Stimulated activated CD4-positive, alpha-beta T cell treated with anti-CD3 and anti-CD28 coated beads, Interleukin-1b, Interleukin-23, amount 100 ng/mL, for 48 hours (primary cell): ENCODE data around the gene PRTFDC1.
"Not testable (repeated sequence)": the region's sequence is repeated elsewhere in the genome, so short reads cannot be mapped to it uniquely, and the experiment has no call there.

Source experiments
- DNase-seq: peaks from one replicate; pipeline ENCODE4 v3.0.0-alpha.2; 2020

Gene PRTFDC1

DNA sequence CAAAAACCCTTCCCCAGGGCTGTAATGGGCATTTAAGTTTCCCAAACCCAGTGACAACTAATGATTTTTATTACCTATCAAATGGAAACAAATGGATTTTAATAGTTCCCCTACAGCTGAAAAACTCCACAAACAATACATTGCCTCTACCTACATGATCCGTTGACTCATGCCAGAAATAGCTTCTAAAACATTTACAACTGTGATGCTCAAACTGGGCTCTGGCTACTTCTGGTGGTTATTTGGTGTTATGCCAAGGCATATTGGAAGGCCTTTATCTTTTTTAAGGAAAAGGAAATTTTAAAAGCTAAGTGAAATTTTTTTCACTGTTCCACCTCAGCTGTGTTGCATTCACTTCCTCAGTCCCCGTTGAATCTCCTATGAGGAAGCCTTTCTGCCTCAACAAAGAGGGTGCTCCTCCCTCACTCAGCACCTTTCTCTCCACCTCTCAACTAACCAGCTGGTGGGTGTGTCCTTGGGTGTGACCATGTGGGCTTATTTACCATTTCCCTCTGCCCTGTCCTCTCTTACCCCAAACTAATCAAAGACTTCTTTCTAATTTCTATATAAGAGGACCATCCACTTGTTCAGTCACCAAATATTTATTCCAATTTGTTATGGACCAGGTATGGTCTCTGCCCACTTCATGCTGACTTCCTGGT lies 82.9 kb downstream of the PRTFDC1 start:
- no peak for DNase-seq

DNA sequence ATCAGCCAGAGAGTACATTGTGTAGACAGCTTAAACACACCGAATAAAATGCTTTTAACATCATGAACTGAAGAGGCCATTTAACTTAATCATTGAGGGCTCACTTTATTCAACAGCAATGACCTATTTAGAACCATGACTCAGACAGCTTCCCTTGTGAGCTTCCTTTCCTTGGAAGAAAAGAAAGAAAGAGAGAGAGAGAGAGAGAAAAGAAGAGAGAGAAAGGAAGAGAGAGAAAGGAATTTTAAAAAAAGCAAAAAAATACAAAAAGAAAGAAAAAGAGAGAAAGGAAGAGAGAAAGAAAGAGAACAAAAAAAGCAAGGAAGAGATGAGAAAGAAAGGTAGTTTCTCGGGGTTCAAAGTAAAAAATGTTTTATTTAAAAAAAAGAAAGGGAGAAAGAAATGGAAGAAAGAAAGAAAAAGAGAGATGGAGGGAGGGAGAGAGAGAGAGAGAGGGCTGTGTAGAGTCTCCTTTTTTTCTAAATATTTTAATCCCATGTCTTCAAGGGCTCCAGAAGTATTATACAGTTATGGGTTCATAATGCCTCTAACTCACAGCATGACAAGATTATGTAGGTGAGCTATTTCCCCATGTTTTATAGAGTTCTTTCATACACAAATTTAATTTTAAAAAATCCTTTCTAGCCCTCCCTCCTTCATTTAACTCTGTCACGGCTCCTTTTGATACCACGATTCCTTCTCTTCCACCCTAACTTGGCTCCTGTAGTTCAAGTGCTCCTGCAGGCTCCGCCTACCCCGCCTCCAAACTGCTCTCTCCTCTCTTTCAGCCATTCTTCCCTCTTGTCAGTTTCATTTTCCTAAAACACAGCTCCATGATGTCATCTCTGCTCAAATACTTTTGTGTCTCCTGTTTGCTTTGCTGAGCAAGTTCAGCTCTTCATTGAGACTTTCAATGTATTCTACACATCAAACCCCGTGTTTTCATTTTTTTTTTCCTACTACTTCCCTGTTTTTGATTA lies 85.5 kb downstream of the PRTFDC1 start:
- DNase-seq, result no peak

DNA sequence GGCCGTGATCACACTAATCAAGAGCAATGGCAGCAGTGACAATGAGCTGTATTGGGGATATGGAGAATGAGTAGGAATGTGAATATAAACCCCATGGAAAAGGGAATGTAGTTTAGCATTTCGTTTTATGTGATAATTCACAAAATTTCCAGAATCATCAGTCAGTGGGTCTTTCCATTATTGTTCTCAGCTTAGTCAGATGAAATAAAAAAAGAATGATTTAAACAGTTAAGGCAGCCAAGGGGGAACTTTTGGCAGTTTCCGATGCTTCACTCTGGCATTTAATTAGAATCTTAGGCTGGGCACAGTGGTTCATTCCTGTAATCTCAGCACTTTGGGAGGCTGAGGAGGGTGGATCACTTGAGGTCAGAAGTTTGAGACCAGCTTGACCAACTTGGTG lies 86.6 kb downstream of the PRTFDC1 start:
- DNase-seq, result no peak

DNA sequence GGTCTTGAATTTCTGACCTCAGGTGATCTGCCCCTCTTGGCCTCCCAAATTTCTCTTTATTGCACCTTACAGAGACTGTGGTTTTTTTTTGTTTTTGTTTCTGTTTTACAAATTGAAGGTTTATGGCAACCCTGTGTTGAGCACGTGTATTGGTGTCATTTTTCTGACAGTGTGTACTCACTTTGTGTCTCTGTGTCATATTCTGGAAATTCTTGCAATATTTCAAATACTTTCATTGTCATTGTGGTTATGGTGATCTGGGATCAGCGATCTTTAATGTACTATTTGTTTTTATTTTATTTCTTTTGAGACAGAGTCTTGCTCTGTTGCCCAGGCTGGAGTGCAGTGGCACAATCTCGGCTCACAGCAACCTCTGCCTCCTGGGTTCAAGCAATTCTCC lies 89.8 kb downstream of the PRTFDC1 start:
- DNase-seq, result no peak

DNA sequence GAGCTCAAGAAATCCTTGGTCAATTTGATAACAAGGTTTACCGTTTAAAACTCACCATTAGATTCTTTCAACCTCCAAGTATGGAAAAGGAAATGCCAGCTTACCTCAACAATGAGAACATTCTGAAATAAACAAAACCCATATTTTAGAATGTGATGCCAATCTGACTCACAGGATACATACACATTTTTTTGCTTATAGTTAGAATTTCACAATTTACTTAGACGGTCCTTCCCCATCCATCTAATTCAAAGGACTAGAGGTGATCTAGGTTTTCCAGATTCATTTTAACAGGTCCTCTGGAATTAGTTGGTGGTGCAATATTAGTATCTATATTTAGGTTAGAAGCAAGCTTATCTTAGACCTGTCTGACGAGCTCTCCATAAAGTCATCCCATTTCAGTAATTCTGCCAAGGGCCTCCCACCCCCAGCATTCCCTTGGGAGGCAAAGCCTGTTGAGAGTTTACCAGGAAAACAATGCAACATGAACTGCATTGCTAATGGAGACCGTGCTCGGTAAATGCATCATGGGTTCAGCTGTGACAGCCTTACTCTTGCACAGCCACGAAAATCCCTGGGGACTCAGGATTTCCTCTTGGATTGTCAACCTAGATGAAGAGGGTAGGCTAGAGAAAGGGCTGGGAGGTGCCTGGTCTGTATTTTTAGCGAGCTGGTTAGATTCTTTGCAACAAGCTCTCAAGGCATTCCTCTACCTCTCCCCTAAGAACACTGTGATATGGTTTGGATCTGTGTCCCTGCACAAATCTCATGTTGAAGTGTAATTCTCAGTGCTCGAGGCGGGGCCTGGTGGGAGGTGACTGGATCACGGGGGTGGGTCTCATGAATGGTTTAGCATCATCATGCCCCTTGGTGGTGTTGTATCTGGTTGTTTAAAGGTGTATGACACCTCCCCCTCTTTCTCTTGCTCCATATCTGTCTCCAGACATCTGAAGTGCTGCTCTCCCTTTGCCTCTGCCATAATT lies 93.8 kb downstream of the PRTFDC1 start:
- no peak for DNase-seq

DNA sequence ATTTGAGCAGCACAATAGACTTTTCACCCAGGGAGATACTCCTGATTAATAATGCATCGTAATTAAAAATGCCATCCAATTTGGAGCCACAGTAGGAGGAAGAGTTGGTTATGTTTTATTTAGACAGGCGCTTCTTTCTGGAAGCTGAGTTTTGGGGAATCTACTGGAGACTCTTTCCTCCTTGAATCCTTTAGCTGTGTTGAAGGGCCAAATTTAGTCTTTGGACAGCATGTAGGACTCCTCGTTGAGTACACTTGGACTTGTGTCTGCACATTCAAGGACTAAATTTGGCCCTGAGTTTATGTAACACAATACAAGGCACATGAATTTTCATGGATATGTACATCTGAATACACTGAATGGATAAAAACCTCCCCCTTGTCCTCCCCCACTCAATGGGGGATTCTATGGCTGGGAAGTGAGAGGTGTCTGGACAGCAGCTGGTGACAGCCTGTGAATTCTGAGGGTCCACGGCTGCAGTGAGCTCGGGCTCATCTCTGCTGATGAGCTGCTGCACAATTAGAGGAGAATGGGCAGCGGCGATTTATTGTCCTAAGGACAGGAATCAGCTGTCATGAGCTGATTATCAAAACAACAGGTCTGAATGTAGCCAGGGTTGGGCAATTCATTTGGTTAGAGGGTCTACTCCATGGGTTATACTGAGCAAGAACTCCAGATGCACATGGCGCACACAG lies 95.2 kb downstream of the PRTFDC1 start:
- DNase-seq, result no peak

DNA sequence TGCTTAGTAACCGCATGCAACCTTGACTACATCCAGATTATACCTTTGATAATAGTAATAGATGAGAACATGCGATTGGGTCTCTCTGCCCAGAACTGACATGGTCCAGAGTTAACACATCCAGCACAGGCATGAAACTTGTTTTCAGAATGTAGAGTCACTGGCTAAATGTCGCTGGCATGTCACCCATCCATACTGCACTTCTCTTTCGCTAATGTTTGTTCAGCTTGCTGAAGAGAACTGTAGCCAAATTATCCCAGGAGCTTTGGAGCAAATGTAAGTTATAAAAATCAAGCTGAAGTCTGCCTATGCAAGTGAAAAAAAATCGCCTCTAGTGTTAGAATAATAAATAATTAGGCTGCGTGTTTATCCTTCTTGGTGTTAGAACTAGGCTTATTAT lies 98.2 kb downstream of the PRTFDC1 start:
- no peak for DNase-seq

DNA sequence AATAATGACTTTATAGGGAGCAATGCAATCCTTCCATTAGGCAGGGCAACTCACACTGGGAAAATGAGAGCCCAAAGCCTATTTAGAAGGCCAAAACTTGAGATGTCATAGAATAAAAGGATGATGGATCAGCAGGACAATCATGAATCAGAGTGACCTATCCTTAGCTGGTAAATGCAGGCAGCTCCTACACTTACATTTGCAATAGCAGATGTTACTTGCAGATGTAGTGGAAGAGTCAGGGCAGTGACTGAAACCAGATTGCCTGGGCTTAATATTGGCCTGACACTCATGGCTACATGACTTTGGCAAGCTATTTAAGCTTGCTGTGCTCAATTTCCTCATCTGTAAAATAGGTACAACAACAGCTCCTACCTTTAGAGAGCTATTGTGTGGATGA lies 98.7 kb downstream of the PRTFDC1 start:
- DNase-seq, result no peak

DNA sequence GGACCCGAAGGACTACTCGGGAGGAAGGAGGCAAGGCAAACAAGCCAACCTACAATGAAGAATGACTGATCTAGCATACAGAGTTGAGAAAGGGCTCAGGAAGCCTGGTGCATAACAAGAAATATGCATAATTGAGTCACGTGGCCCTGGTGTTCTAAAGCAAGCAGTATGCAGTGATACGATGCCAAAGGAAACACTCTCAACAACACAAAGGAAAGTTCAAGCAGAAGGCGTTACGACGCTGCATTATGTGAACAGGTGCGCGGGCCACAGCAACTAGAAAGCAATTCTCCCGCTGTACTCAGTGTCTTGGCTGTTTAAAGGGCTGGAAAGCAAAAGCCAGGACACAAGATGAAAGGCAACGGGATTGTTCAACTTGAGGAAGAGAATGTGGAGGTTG lies 100.8 kb downstream of the PRTFDC1 start:
- no peak for DNase-seq

DNA sequence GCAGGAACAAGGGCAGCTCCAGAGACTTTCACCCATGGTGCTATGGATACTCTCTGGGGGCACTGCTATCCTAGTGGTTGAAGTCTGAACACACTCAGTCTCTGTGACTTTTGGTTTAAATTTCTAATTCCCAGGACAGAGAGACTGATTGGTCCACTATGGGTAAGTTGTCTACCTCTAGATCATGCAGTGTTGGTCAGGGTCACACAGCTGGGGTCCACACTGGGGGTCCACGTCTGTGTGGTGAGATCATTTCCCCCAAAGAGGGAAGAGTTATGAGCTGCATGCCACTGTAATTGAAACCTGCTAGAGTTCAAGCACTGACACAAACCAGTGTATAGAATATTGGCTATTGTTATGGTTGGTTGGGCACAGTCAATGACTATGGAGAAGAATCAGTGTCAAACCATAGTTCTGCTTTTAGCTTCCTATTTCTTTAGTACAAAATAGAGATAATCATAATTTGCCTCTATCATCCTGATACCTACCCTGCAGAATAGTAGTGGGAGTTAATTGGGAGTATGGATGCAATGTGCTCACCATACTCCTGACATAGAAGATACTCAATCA lies 101.6 kb downstream of the PRTFDC1 start:
- DNase-seq, result no peak

DNA sequence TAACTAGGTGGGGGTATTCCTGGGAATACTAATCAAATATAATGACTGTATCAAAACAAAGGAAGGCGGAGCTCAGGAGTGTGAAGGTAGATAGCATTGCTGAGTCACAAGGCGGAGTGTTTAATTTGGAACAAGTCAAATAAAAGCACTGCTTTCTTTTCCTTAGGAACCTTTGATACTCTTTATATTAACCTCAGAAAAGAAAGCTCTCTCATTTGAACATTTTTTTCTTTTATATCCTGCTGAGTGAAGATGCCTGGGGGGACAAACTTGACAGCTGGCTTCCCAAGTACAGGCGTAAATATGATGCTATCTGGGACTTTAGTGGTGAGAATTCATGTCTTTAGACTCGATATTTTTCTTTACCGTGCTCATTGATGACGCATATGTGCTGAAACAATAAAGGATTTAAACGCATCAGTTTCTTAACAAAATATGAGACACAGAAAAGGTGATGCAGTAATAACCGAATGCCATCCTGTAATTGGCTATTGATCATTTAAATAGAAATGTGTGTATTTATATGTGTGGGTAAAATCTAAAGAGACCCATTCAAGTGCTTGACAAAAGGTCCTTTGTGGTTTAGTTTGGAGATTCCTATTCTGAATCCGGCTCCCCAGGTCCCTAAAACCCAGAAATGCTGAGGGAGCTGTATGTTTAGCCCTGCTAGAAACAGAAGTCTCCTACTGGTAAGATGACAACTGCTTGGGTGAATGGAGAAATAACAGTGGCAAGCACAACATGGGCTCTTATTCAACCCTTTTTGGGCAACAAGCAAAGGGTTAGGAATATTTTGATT lies 102.7 kb downstream of the PRTFDC1 start:
- DNase-seq, result no peak

DNA sequence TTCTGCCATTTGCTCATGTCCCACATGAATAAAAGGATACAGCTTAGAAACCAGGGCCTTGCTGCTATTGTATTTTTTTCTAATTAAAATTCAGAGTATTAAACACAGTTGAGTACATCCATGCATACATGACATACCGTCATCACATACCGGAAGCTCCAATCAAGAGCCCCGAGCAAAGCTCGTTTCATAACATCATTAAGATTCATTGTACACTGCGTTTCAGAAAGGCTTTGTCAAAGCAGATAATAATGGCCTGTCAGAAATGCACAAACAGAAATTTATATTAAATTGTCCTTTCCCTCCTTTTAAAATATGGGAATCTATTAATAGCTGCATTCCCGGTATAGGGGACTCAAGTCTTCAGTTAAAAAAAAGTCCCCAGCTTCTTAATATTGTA lies 103.4 kb downstream of the PRTFDC1 start:
- DNase-seq, result no peak

DNA sequence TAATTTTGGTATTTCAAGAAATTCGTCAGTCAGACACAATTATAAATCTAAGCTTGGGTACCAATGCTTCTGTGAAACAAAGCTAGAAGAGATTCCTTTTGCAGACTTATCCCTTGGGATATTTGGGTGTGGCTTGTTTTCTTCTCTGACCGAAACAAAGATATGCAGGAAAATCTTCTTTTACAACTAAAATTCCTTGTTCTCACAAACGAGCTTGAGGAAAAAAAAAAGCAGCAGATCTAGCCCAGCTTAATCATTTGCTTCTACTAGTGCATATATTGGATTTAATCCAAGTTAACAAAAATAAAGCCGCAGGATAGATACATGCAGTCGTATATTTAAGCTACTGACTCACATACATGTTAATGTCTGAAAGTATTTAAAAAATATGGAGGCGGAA lies 104.2 kb downstream of the PRTFDC1 start:
- no peak for DNase-seq

DNA sequence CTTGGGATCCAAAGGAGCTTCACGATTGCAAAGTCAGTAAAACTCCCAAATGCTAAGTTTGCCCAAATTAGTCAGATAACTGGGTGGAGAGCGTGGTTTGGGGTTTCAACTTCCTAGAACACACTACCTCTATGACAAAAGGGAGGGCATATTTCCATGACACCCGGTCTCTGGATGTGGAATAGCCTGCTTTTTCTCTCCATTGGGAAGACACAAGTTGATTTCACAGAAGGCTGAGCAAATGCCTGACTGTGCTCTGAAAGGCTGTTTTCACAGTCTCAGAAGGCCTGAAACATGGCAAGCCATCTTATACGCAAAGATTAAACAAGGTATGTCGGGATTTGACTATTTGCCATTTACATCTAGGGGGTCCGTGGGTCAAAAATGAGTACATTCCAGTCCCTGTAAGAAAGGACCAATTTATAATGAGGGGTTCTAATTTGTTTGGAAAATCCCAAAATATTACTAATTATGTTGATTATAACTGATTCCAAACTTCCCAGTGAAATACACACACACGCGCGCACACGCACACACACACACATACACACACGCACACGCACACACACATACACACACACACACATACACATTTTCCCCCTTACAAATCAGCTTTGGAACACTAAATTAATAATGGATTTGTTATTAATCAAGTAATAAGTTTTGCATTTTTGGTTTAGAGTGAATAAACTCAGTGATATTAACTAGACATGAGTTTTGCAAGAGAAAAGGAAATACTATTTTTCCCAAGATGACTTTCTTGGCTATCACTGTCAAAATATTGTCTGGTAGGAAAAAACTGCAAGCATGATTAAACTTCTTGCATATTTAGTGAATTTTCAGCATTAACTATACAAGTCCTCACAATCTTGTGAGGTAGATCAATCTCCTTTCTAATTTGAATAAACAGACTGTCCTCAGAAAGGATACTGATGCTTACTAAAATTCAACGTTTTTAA lies 105.0 kb downstream of the PRTFDC1 start:
- DNase-seq, result no peak

DNA sequence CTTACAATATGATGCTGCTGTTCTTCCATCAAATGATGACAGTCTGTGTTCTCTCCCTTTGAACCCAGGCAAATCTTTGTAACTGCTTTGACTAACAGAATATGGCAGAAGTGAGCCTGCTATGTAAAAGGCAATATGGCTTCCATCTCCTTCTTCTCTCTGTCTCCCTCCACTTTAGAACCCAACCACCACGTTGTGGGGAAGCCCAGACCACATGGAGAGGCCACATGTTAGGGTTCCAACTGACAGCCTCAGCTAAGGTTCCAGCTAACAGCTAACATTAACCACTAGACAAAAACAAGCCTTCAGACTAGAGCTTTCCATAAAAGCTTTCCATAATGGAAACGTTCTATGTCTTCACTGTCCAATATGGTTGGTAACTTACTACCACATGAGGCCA lies 107.7 kb downstream of the PRTFDC1 start:
- no peak for DNase-seq

DNA sequence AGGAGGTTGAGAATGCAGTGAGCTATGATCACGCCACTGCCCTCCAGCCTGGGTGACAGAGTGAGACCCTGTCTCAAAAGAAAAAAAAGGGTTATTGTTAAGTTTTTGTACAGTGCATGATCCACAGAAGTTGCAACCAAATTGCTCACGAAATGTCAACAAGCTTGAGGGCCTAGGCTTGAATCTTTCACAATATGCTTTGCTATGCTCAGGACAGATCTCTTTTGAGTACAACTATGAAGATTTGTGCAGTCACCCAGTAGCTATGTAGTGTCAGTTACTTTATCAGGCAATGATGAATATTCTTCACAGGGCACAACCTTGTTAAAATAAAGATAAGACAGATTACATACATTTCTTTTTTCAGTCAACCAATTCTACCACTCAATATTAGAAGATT lies 109.2 kb downstream of the PRTFDC1 start:
- DNase-seq, result no peak

DNA sequence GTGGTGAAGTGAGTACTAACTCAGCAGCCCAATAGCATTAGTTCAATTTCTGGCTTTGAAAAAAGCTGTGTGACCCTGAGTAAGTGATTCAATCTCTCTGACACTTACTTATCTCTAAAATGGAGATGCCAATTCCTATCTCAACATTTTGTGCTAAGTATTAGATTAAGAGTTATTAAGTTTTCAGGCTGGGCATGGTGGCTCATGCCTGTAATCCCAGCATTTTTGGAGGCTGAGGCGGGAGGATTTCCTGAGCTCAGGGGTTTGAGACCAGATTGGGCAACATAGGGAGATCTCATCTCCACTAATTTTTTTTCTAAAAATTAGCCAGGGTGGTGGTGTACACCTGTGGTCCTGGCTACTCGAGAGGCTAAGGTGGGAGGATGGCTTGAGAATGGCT lies 109.5 kb downstream of the PRTFDC1 start:
- DNase-seq, result no peak

DNA sequence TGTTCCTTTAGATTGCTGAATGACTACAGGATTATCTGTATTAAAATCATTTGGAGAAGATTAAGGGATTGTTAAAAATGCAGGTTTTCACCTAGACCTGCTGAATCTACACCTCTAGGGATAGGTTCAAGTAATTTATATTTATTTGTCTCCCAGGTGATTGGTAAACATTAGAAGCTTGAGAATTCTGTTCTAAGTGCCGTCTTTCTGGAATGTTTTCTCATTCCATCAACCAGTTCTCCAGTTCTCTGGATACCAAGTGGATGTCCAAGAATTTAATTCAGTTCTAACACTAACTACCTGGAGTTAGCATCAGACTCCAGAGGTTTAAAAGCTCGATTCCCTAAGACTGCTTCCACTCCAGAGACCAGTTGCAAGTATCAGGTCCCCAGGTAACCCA lies 110.9 kb downstream of the PRTFDC1 start:
- DNase-seq, result no peak

DNA sequence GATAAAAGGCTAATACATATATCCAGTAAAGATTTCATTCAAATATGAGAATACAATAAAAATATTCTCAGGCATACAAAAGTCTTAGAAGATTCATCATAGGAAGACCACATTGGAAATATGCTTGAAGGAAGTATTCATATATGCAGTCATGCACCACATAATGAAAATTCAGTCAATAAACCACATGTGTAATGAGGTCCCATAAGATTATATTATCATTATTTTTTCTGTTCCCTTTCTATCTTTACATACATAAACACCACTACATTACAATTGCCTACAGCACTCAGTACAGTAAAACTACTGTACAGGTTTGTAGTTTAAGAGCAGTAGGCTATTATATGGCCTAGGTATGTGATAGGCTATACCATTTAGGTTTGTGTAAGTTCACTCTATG lies 111.6 kb downstream of the PRTFDC1 start:
- no peak for DNase-seq

DNA sequence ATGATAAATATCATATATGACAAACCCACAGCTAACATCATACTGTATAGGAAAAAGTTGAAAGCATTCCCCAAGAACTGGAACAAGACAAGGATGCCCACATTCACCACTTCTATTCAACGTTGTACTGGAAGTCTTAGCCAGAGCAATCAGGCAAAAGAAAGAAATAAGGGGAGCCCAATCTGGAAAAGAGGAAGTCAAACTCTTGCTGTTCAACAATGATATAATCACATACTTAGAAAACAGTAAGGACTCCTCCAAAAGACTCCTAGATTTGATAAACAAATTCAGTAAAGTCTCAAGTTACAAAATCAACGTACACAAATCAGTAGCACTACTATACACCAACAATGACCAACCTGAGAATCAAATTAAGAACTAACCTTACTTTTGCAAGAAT lies 114.6 kb downstream of the PRTFDC1 start:
- not testable (repeated sequence) for DNase-seq
